Erythroblast (primary cell): ENCODE results near the gene XNDC1N.
"Not testable (repeated sequence)": the region's sequence is repeated elsewhere in the genome, so short reads cannot be mapped to it uniquely, and the experiment has no call there.

ENCODE experiments used
- DNase-seq, 2 experiments: peaks; one replicate each; lab custom pipeline; 2025; lab: John Stamatoyannopoulos, UW
- GATA1 ChIP-seq: IDR thresholded peaks from 2 replicates; pipeline ENCODE4 v1.6.1; 2011; ENCODE audit warnings: low read depth, mild to moderate bottlenecking, control low read depth, low read length, moderate library complexity
- POLR2A ChIP-seq: IDR thresholded peaks from 2 replicates; pipeline ENCODE4 v1.6.1; 2011; ENCODE audit warnings: mild to moderate bottlenecking, low read length

Gene XNDC1N

GRCh38 chr11:71913756-71914526 is 14.5 kb downstream of the XNDC1N start:
- no peak for TF ChIP-seq GATA1
- TF ChIP-seq POLR2A, result no peak
- no peak for DNase-seq

GRCh38 chr11:71911986-71912340 is 16.4 kb downstream of the XNDC1N start:
- not testable (repeated sequence) for DNase-seq

- DNase-seq, result peak in 1 of 2 experiments; percentile 4
Measured at GRCh38 chr11:71911321-71911985, 16.9 kb downstream of the XNDC1N start.

- DNase-seq, result not testable (repeated sequence)
Measured at GRCh38 chr11:71910775-71911174, 17.6 kb downstream of the XNDC1N start.

- TF ChIP-seq POLR2A, result no peak
- TF ChIP-seq GATA1, result no peak
- no peak for DNase-seq
Measured at GRCh38 chr11:71908218-71908617, 20.2 kb downstream of the XNDC1N start.

GRCh38 chr11:71901137-71901536 is 27.3 kb downstream of the XNDC1N start:
- DNase-seq, result not testable (repeated sequence)

- TF ChIP-seq POLR2A (no peak), GATA1 (no peak)
- DNase-seq, result no peak
Measured at GRCh38 chr11:71895961-71896360, 32.4 kb downstream of the XNDC1N start.

GRCh38 chr11:71889181-71889872 is 39.1 kb downstream of the XNDC1N start:
- not testable (repeated sequence) for DNase-seq

GRCh38 chr11:71888335-71889010 is 39.9 kb downstream of the XNDC1N start:
- DNase-seq, result not testable (repeated sequence)

- not testable (repeated sequence) for DNase-seq
Measured at GRCh38 chr11:71885806-71886205, 42.6 kb downstream of the XNDC1N start.
